ENCODE results near the gene WTAP.
"Not testable (repeated sequence)": the region's sequence is repeated elsewhere in the genome, so short reads cannot be mapped to it uniquely, and the experiment has no call there.

GRCh38 chr6:159732550-159732949 lies 5.2 kb downstream of the WTAP start:
- TF ChIP-seq, protein P1, sequence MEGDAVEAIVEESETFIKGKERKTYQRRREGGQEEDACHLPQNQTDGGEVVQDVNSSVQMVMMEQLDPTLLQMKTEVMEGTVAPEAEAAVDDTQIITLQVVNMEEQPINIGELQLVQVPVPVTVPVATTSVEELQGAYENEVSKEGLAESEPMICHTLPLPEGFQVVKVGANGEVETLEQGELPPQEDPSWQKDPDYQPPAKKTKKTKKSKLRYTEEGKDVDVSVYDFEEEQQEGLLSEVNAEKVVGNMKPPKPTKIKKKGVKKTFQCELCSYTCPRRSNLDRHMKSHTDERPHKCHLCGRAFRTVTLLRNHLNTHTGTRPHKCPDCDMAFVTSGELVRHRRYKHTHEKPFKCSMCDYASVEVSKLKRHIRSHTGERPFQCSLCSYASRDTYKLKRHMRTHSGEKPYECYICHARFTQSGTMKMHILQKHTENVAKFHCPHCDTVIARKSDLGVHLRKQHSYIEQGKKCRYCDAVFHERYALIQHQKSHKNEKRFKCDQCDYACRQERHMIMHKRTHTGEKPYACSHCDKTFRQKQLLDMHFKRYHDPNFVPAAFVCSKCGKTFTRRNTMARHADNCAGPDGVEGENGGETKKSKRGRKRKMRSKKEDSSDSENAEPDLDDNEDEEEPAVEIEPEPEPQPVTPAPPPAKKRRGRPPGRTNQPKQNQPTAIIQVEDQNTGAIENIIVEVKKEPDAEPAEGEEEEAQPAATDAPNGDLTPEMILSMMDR (IDR thresholded peaks at IDR 0.05): not testable (repeated sequence)
- not testable (repeated sequence) for TF ChIP-seq POLR2A (IDR thresholded peaks at IDR 0.05)
